Omental fat pad (tissue), 4 donors: ENCODE data around the gene ITPR2. TPM values are rescaled to one million over a fixed set of nuclear protein-coding genes. Genes with fewer than 3 reads are reported as not detected.

Experiments used
- ATAC-seq: fragments of 150-250 bp; one replicate; pipeline ENCODE4 v1.9.1; 2016; ENCODE audit warnings: mild to moderate bottlenecking, moderate library complexity; ENCODE audit not compliant: low FRiP score
- DNase-seq: peaks from one replicate; pipeline ENCODE4 v3.0.0-alpha.2; 2019; ENCODE audit warnings: low spot score
- CTCF ChIP-seq, 3 donors: fragments of 450-650 bp; IDR thresholded peaks; one replicate each; pipeline ENCODE4 v1.5.1; 2016 to 2017; ENCODE audit warnings: antibody characterized with exemption in 3 of 3, mild to moderate bottlenecking in 3 of 3, moderate library complexity in 2 of 3
- total RNA-seq, 4 donors: library from RNA; depleted of rRNA; stranded (reverse); fragments of >200 nt; gene quantifications; one replicate each; pipeline ENCODE4 v1.1.0, GENCODE V29; 2016

Gene ITPR2
- total RNA-seq, 4 donors from 2014 or later = 39.0 to 62.9 (median 47.4) TPM

GRCh38 chr12:26557326-26557725 is 275.7 kb downstream of the ITPR2 start:
- ATAC-seq = no peak
- TF ChIP-seq CTCF (IDR thresholded peaks at IDR 0.05) = no peak
- no peak for DNase-seq

- DNase-seq (no peak), ATAC-seq (no peak)
- TF ChIP-seq CTCF (IDR thresholded peaks at IDR 0.05) = no peak
Measured at GRCh38 chr12:26556916-26557315, 276.1 kb downstream of the ITPR2 start.

- DNase-seq = no peak
- no peak for TF ChIP-seq CTCF (IDR thresholded peaks at IDR 0.05)
- ATAC-seq = no peak
Measured at GRCh38 chr12:26555139-26555538, 277.9 kb downstream of the ITPR2 start.

GRCh38 chr12:26554332-26554731 is 278.7 kb downstream of the ITPR2 start:
- TF ChIP-seq CTCF (IDR thresholded peaks at IDR 0.05) = no peak
- ATAC-seq (no peak), DNase-seq (no peak)

GRCh38 chr12:26551385-26551784 is 281.6 kb downstream of the ITPR2 start:
- no peak for TF ChIP-seq CTCF (IDR thresholded peaks at IDR 0.05)
- DNase-seq = no peak
- no peak for ATAC-seq

- DNase-seq = no peak
- TF ChIP-seq CTCF (IDR thresholded peaks at IDR 0.05) = no peak
- no peak for ATAC-seq
Measured at GRCh38 chr12:26548227-26548626, 284.8 kb downstream of the ITPR2 start.

- no peak for DNase-seq
- TF ChIP-seq CTCF (IDR thresholded peaks at IDR 0.05) = no peak
- no peak for ATAC-seq
Measured at GRCh38 chr12:26546535-26547314, 286.3 kb downstream of the ITPR2 start.
